Transverse colon (tissue), 4 donors: ENCODE measurements around the gene IDI1.

Experiments used
- EP300 ChIP-seq: sonication (generic); formaldehyde crosslinking; IDR thresholded peaks from one replicate; pipeline ENCODE4 v1.6.1; 2017; ENCODE audit warnings: antibody characterized with exemption, low read depth
- POLR2A ChIP-seq: fragments of 450-650 bp; IDR thresholded peaks from one replicate; pipeline ENCODE4 v1.6.1; 2016; ENCODE audit warnings: antibody characterized with exemption, mild to moderate bottlenecking, moderate library complexity
- POLR2AphosphoS5 ChIP-seq, 3 donors: sonication (generic); formaldehyde crosslinking; IDR thresholded peaks; one replicate each; pipeline ENCODE4 v1.6.1; 2016; ENCODE audit warnings: antibody characterized with exemption in 3 of 3
- TF ChIP-seq, protein P1 (sequence below), 5 experiments: fragments of 200-600 bp in 3 of 5; fragments of 450-650 bp in 2 of 5; sonication (generic) in 3 of 5; IDR thresholded peaks; 1 replicate in 2 of 5; 2 replicates in 3 of 5; pipeline ENCODE4 v1.5.1; 2016 to 2017; ENCODE audit warnings: antibody characterized with exemption in 5 of 5, inconsistent platforms in 3 of 5, mild to moderate bottlenecking in 2 of 5, moderate library complexity in 1 of 5

DNA sequence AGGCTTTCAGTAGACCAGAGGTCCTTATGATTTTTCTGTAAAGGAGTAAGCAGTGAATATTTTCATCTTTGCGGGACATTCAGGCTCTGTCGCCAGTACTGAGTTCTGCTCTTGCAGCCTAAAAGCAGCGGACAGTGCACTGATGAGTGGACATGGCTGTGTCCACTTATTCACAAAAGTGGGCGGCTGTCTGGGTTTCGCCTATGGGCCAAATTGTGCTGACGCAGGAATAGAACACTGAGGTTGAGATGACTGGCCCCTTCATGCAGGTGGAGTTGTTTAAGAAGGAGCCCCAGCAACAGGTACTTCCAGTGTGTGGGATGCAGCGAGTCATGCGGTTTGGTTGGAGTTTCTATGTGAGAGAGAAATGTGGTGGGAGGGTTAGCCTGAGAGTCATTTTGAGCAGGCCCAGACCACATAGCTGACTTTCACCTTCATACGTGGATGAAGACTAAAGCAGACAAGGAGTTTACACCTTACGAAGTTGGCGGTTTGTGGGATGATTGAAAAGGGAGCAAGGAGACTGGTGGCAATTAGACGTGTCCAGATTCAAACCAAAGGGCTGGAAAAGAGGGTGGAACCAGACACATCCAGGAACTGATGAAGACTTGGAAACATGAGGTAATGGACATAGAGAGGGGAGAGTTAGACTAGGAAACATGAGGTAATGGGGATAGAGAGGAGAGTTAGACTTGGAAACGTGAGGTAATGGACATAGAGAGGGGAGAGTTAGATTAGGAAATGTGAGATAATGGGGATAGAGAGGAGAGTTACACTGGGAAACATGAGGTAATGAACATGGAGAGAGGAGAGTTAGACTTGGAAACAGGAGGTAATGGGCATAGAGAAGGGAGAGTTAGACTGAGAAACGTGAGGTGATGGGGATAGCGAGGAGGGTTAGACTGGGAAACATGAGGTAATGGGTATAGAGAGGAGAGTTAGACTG, 45.5 kb upstream of the IDI1 start:
- TF ChIP-seq EP300: no peak
- TF ChIP-seq, protein P1, sequence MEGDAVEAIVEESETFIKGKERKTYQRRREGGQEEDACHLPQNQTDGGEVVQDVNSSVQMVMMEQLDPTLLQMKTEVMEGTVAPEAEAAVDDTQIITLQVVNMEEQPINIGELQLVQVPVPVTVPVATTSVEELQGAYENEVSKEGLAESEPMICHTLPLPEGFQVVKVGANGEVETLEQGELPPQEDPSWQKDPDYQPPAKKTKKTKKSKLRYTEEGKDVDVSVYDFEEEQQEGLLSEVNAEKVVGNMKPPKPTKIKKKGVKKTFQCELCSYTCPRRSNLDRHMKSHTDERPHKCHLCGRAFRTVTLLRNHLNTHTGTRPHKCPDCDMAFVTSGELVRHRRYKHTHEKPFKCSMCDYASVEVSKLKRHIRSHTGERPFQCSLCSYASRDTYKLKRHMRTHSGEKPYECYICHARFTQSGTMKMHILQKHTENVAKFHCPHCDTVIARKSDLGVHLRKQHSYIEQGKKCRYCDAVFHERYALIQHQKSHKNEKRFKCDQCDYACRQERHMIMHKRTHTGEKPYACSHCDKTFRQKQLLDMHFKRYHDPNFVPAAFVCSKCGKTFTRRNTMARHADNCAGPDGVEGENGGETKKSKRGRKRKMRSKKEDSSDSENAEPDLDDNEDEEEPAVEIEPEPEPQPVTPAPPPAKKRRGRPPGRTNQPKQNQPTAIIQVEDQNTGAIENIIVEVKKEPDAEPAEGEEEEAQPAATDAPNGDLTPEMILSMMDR (IDR thresholded peaks at IDR 0.05): no peak
- no peak for TF ChIP-seq POLR2AphosphoS5 (IDR thresholded peaks at IDR 0.05)
- no peak for TF ChIP-seq POLR2A
